Measurements from ENCODE around the gene HYI.
"Not testable (repeated sequence)": the region's sequence is repeated elsewhere in the genome, so short reads cannot be mapped to it uniquely, and the experiment has no call there.

GRCh38 chr1:43501806-43502205, 48.1 kb upstream of the HYI start:
- TF ChIP-seq CTCF (IDR thresholded peaks at IDR 0.05; ENCODE audit: insufficient read depth, low read length, poor library complexity, severe bottlenecking); EZH2phosphoT487 (conservative IDR thresholded peaks at IDR 0.05; ENCODE audit: low read length): not testable (repeated sequence)
